Activated CD4-positive, CD25-positive, alpha-beta regulatory T cell treated with anti-CD3 and anti-CD28 coated beads, Interleukin-2, amount 50 U/mL, for 72 hours (primary cell): ENCODE results near the gene LARP4B.

Source experiments
- DNase-seq: peaks from one replicate; pipeline ENCODE4 v3.0.0; 2021

LARP4B gene

DNA sequence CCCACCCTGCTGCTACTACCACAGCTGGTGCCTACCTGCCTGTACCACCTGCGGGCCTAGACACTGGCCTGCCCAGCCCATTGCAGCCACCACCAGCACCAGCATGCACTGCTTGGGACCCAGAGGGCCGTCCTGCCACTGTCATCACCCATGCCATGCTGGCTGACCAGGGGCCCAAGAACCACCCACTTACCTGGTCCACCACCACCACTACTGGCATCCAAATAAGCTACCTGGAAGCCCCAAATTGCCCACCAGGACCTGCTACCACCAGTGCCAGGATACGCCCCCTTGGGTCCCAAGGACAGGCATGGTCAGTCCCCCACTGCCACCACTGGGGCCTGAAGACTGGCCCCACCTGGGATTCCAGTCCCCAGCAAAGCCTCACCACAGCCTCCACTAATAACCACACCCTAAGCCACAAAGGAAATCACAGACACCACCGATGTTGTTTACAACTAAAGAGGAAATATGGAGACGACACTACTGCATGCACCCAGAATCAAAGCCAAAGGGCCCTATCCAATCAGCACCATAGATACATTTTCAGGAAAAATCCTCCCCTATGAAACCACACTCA, 171.5 kb downstream of the LARP4B start:
- no peak for DNase-seq
